Stimulated activated CD8-positive, alpha-beta memory T cell treated with anti-CD3 and anti-CD28 coated beads, Interleukin-12 subunit alpha, Interleukin-12 subunit beta, amount 100 ng/mL, for 4 hours (primary cell): ENCODE data around the gene CCDC106.

Experiments
- DNase-seq: peaks from one replicate; pipeline ENCODE4 v3.0.0-alpha.2; 2020; ENCODE audit warnings: low read depth

The CCDC106 gene

GRCh38 chr19:55635856-55636440 lies 12.1 kb upstream of the CCDC106 start:
- DNase-seq = no peak

GRCh38 chr19:55636723-55637122 lies 11.3 kb upstream of the CCDC106 start:
- no peak for DNase-seq

GRCh38 chr19:55637534-55637933 lies 10.5 kb upstream of the CCDC106 start:
- DNase-seq = no peak

GRCh38 chr19:55638864-55639359 lies 9.1 kb upstream of the CCDC106 start:
- DNase-seq = no peak

- DNase-seq = peak; percentile 52
Measured at GRCh38 chr19:55640043-55640576, 7.9 kb upstream of the CCDC106 start.

- DNase-seq = peak; percentile 56
Measured at GRCh38 chr19:55640577-55641425, 7.2 kb upstream of the CCDC106 start, which contains the start of gene ZNF580. TSS of gene ZNF580 (plus strand) at chr19:55641002. CDS start at chr19:55642509, 1,507 bp downstream.

- no peak for DNase-seq
Measured at GRCh38 chr19:55641426-55642152, 6.4 kb upstream of the CCDC106 start.

- DNase-seq = no peak
Measured at GRCh38 chr19:55642153-55643002, 5.6 kb upstream of the CCDC106 start.

- peak; percentile 70 for DNase-seq
Measured at GRCh38 chr19:55643003-55643886, 4.8 kb upstream of the CCDC106 start, which contains the start of gene ZNF581. TSS of gene ZNF581 (plus strand) at chr19:55643649. CDS start at chr19:55644572, 923 bp downstream.

- no peak for DNase-seq
Measured at GRCh38 chr19:55643887-55644176, 4.2 kb upstream of the CCDC106 start.

DNA sequence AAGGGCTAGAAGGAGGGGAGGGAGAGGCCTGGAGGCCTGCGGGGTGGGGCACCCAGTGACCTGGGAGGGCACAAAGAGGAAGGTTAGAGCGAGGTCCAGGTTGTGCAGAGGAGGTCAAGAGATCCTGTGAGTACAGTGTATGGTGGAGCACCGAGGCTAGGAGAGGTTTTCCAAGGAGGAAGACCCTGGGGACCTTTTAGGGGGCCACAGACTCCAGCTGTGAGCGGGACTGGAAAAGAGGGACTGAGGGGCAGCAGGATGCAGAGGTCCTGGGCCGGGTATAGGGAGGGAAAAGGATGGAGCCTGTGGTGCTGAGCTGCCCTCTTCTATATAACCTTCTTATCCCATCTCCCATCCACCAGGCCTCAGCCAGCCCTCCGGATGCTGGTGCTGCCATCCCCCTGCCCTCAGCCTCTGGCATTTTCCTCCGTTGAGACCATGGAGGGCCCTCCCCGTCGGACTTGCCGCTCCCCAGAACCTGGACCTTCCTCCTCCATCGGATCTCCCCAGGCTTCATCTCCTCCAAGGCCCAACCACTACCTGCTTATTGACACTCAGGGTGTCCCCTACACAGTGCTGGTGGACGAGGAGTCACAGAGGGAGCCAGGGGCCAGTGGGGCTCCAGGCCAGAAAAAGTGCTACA lies 3.7 kb upstream of the CCDC106 start:
- no peak for DNase-seq

DNA sequence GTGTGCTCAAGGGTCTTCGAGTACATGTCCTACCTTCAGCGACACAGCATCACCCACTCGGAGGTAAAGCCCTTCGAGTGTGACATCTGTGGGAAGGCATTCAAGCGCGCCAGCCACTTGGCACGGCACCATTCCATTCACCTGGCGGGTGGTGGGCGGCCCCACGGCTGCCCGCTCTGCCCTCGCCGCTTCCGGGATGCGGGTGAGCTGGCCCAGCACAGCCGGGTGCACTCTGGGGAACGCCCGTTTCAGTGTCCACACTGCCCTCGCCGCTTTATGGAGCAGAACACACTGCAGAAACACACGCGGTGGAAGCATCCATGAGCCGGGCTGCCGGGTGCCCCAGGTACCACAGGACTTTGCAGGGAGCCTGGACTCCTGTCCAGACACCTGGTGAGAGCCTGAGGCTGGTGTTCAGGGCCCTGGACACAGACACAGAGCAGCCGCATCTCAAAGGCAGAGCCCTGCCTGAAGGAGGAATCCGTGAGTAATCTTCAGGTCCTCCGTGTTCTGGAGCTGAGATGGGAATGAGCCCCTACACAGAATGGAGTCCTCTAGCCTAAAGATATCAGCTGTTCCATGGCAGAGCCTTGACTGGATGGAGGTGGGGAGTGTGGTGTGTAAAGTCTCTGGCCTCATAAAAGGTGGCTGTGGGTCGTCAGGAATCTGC lies 3.0 kb upstream of the CCDC106 start:
- no peak for DNase-seq

GRCh38 chr19:55645512-55645881 lies 2.5 kb upstream of the CCDC106 start:
- DNase-seq = no peak

- no peak for DNase-seq
Measured at GRCh38 chr19:55646889-55647731, 902 bp upstream of the CCDC106 start.

- no peak for DNase-seq
Measured at GRCh38 chr19:55648585-55649267, 714 bp downstream of the CCDC106 start.

GRCh38 chr19:55649268-55650125 lies 1.5 kb downstream of the CCDC106 start:
- no peak for DNase-seq

- DNase-seq = no peak
Measured at GRCh38 chr19:55650126-55650557, 2.1 kb downstream of the CCDC106 start.
